Fibroblast of the aortic adventitia (primary cell): ENCODE measurements around the gene TTC6. TPM values are rescaled to one million over a fixed set of nuclear protein-coding genes. Genes with fewer than 3 reads are reported as not detected.

Experiments used
- DNase-seq: peaks from one replicate; pipeline ENCODE4 v3.0.0-alpha.2; 2010; ENCODE audit warnings: low read depth
- H3K4me3 ChIP-seq: 2 replicates; pipeline ENCODE4 v1.5.1; 2011; ENCODE audit warnings: low read depth, mild to moderate bottlenecking, control low read depth, low read length, moderate library complexity
- CTCF ChIP-seq: IDR thresholded peaks from 2 replicates; pipeline ENCODE4 v1.5.1; 2011; ENCODE audit warnings: mild to moderate bottlenecking, low read length, control low read depth, inconsistent platforms; ENCODE audit not compliant: insufficient read depth
- total RNA-seq: library from RNA; depleted of rRNA; stranded (reverse); fragments of >200 nt; gene quantifications from 2 replicates; pipeline ENCODE4 v1.2.3, GENCODE V29; 2012; ENCODE audit warnings: low replicate concordance

Gene TTC6
- total RNA-seq, 1 donor: 0.36 TPM

- H3K4me3 ChIP-seq: no peak overlapping the region
- no peak for TF ChIP-seq CTCF
- no peak for DNase-seq
Observed at GRCh38 chr14:37623971-37624370, 28.5 kb downstream of the TTC6 start.

GRCh38 chr14:37625597-37626595 lies 30.5 kb downstream of the TTC6 start:
- TF ChIP-seq CTCF: no peak
- H3K4me3 ChIP-seq: no peak overlapping the region
- no peak for DNase-seq

GRCh38 chr14:37637341-37637740 lies 41.9 kb downstream of the TTC6 start:
- H3K4me3 ChIP-seq: no peak overlapping the region
- DNase-seq: no peak
- TF ChIP-seq CTCF: no peak

GRCh38 chr14:37638599-37638998 lies 43.2 kb downstream of the TTC6 start:
- no peak for TF ChIP-seq CTCF
- no peak for DNase-seq
- no peak overlapping the region for H3K4me3 ChIP-seq

GRCh38 chr14:37641117-37641516 lies 45.7 kb downstream of the TTC6 start:
- H3K4me3 ChIP-seq: no peak overlapping the region
- TF ChIP-seq CTCF: no peak
- no peak for DNase-seq

GRCh38 chr14:37642125-37642524 lies 46.7 kb downstream of the TTC6 start:
- DNase-seq: no peak
- no peak for TF ChIP-seq CTCF
- H3K4me3 ChIP-seq: no peak overlapping the region
